Subcutaneous abdominal adipose tissue (tissue), 5 donors: ENCODE data around the gene RESF1.

Source experiments
- H3K27ac ChIP-seq: one replicate; pipeline ENCODE4 v1.7.0; 2013; ENCODE audit warnings: low read depth, mild to moderate bottlenecking, inconsistent platforms, low read length, moderate library complexity
- H3K27me3 ChIP-seq, 5 donors: one replicate each; pipeline ENCODE4 v1.7.0; 2013; ENCODE audit warnings: low read length in 5 of 5, inconsistent platforms in 1 of 5; ENCODE audit not compliant: control insufficient read depth in 5 of 5, insufficient read depth in 4 of 5
- H3K36me3 ChIP-seq, 5 donors: one replicate each; pipeline ENCODE4 v1.7.0; 2013; ENCODE audit warnings: low read length in 5 of 5; ENCODE audit not compliant: control insufficient read depth in 5 of 5, insufficient read depth in 5 of 5
- H3K4me1 ChIP-seq, 5 donors: one replicate each; pipeline ENCODE4 v1.7.0; 2013; ENCODE audit warnings: low read length in 5 of 5, mild to moderate bottlenecking in 3 of 5, moderate library complexity in 1 of 5; ENCODE audit not compliant: control insufficient read depth in 5 of 5, insufficient read depth in 5 of 5
- H3K4me3 ChIP-seq, 5 donors: one replicate each; pipeline ENCODE4 v1.7.0; 2013; ENCODE audit warnings: low read length in 5 of 5, low read depth in 1 of 5
- H3K9ac ChIP-seq, 5 donors: one replicate each; pipeline ENCODE4 v1.7.0; 2013; ENCODE audit warnings: low read length in 5 of 5, mild to moderate bottlenecking in 4 of 5, moderate library complexity in 3 of 5
- H3K9me3 ChIP-seq, 5 donors: one replicate each; pipeline ENCODE4 v1.7.0; 2013; ENCODE audit warnings: low read length in 5 of 5; ENCODE audit not compliant: control insufficient read depth in 5 of 5
- donor health status: healthy.
- donor health status: healthy.
- donor health status: healthy.
- donor health status: healthy.
- donor health status: healthy.

The RESF1 gene

DNA sequence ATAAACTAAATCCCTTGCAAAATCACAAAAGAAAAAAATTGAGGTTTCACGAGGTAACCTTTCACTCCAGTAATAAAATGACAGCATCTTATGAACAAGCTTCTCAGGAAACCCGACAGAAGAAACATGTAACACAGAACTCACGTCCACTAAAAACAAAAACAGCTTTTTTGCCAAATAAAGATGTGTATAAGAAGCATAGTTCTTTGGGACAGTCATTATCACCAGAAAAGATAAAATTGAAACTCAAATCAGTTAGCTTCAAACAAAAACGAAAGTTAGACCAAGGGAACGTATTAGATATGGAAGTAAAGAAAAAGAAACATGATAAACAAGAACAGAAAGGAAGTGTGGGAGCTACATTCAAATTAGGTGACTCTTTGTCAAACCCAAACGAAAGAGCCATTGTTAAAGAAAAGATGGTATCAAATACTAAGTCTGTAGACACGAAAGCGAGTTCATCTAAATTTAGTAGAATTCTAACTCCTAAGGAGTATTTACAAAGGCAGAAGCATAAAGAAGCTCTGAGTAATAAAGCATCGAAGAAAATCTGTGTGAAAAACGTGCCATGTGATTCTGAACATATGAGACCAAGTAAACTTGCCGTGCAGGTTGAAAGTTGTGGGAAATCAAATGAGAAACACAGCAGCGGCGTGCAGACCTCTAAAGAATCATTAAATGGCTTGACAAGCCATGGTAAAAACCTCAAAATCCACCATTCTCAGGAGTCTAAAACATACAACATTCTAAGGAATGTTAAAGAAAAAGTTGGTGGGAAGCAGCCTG, 25.8 kb downstream of the RESF1 start:
- H3K4me3 ChIP-seq, result no peak overlapping the region
- H3K36me3 ChIP-seq, result peaks cover 14 to 31% (median 19%) of the 10 kb centered on the region in 5 donors
- peaks cover 0 to 16% (median 7%) of the 10 kb centered on the region in 5 donors for H3K9me3 ChIP-seq
- no peak overlapping the region for H3K9ac ChIP-seq
- no peak overlapping the region for H3K27ac ChIP-seq
- H3K27me3 ChIP-seq, result no peaks in the 10 kb centered on the region
- H3K4me1 ChIP-seq, result no peaks in the 10 kb centered on the region

GRCh38 chr12:31985832-31986231, 26.6 kb downstream of the RESF1 start:
- Histone ChIP-seq H3K4me1 (no peaks in the 10 kb centered on the region), H3K36me3 (peaks cover 17 to 31% (median 23%) of the 10 kb centered on the region in 5 donors), H3K9ac (no peak overlapping the region), H3K27me3 (no peaks in the 10 kb centered on the region), H3K4me3 (no peak overlapping the region), H3K27ac (no peak overlapping the region), H3K9me3 (peaks cover 0 to 16% (median 7%) of the 10 kb centered on the region in 5 donors)

GRCh38 chr12:31989571-31990362, 30.6 kb downstream of the RESF1 start:
- Histone ChIP-seq H3K36me3 (peaks cover 5 to 36% (median 10%) of the 10 kb centered on the region in 5 donors), H3K9ac (no peak overlapping the region), H3K4me1 (no peaks in the 10 kb centered on the region), H3K27me3 (no peaks in the 10 kb centered on the region), H3K9me3 (peaks cover 0 to 4% (median 0%) of the 10 kb centered on the region in 5 donors), H3K27ac (no peak overlapping the region), H3K4me3 (no peak overlapping the region)

- H3K9ac ChIP-seq, result no peak overlapping the region
- H3K4me3 ChIP-seq, result no peak overlapping the region
- no peak overlapping the region for H3K27ac ChIP-seq
- peaks cover 8 to 47% (median 13%) of the 10 kb centered on the region in 5 donors for H3K36me3 ChIP-seq
- H3K27me3 ChIP-seq, result no peaks in the 10 kb centered on the region
- no peaks in the 10 kb centered on the region for H3K4me1 ChIP-seq
- H3K9me3 ChIP-seq, result no peaks in the 10 kb centered on the region
Measured at GRCh38 chr12:31991146-31991545, 31.9 kb downstream of the RESF1 start.

DNA sequence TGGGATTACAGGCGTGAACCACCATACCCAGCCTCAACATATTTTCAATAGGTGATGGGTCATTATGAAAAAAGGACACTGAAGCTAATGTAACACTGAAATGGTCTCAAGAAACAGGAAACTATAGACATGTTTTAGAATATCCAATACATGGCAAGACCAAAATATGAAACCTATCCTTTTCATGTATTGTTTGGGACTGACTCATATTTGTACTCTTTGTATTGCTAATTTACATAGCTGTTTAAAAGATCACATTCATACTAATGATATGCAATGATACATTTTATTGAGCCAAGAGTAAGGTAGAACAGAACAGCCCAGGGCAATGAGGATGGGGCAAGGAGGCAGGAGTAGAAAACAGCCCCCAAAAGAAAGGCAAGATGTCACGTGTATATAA, 32.6 kb downstream of the RESF1 start:
- Histone ChIP-seq H3K36me3 (peaks cover 8 to 52% (median 17%) of the 10 kb centered on the region in 5 donors), H3K27ac (no peak overlapping the region), H3K4me3 (no peak overlapping the region), H3K27me3 (no peaks in the 10 kb centered on the region), H3K9me3 (no peaks in the 10 kb centered on the region), H3K4me1 (no peaks in the 10 kb centered on the region), H3K9ac (no peak overlapping the region)

DNA sequence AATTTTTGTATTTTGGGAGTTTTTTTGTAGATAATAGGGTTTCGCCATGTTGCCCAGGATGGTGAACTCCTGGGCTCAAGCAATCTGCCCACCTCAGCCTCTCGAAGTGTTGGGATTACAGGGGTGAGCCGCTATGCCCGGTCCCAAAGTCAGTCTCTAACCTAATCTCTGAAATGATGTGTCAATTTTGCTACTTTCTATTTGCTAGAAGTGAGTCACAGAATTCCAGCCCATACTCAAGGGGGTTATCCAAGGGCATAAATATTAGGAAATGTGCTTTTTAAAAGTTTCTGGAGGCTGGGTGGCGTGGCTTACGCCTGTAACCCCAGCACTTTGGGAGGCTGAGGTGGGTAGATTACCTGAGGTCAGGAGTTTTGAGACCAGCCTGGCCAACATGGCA, 40.5 kb downstream of the RESF1 start:
- Histone ChIP-seq H3K4me3 (no peak overlapping the region), H3K9me3 (no peaks in the 10 kb centered on the region), H3K4me1 (peaks cover 0 to 11% (median 7%) of the 10 kb centered on the region in 5 donors), H3K27me3 (no peaks in the 10 kb centered on the region), H3K36me3 (peaks cover 6 to 53% (median 33%) of the 10 kb centered on the region in 5 donors), H3K9ac (no peak overlapping the region), H3K27ac (no peak overlapping the region)

- no peaks in the 10 kb centered on the region for H3K27me3 ChIP-seq
- no peak overlapping the region for H3K27ac ChIP-seq
- no peak overlapping the region for H3K4me3 ChIP-seq
- peaks cover 0 to 11% (median 7%) of the 10 kb centered on the region in 5 donors for H3K4me1 ChIP-seq
- no peak overlapping the region for H3K9ac ChIP-seq
- peaks cover 6 to 48% (median 33%) of the 10 kb centered on the region in 5 donors for H3K36me3 ChIP-seq
- H3K9me3 ChIP-seq, result no peaks in the 10 kb centered on the region
Measured at GRCh38 chr12:32000373-32001005, 41.3 kb downstream of the RESF1 start.

- no peak overlapping the region for H3K27ac ChIP-seq
- peaks cover 0 to 11% (median 7%) of the 10 kb centered on the region in 5 donors for H3K4me1 ChIP-seq
- peaks cover 3 to 25% (median 15%) of the 10 kb centered on the region in 5 donors for H3K36me3 ChIP-seq
Measured at GRCh38 chr12:32002848-32003493, 43.8 kb downstream of the RESF1 start.

DNA sequence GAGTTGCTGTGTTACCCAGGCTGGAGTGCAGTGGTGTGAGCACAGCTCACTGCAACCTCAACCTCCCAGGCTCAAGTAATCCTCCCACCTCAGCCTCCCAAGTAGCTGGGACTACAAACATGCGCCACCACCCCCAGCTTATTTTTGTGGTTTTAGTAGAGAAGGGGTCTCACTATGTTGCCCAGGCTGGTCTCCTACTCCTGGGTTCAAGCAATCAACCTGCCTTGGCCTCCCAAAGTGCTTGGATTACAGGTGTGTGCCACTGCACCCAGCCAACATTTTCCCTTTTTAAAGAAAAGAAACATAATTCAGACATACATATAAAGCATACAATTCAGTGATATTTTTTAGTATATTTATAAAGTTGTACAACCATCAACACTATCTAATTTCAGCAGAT, 44.4 kb downstream of the RESF1 start:
- Histone ChIP-seq H3K4me1 (peaks cover 0 to 11% (median 7%) of the 10 kb centered on the region in 5 donors), H3K27me3 (no peaks in the 10 kb centered on the region), H3K9ac (no peak overlapping the region), H3K27ac (no peak overlapping the region), H3K36me3 (peaks cover 3 to 19% (median 12%) of the 10 kb centered on the region in 5 donors), H3K9me3 (no peaks in the 10 kb centered on the region), H3K4me3 (no peak overlapping the region)

More at GRCh38 chr12:32002848-32003493, 43.8 kb downstream of the RESF1 start:
- Histone ChIP-seq H3K27me3 (no peaks in the 10 kb centered on the region), H3K4me3 (no peak overlapping the region), H3K9me3 (no peaks in the 10 kb centered on the region), H3K9ac (no peak overlapping the region)
